ENCODE results near the gene ARID1B. TPM values are rescaled to one million over a fixed set of nuclear protein-coding genes. Genes with fewer than 3 reads are reported as not detected.

The ARID1B gene
- total and polyA plus RNA-seq, 2 of the 4 experiments (the other 2 are of a cell fraction), result 14.5 to 20.1 TPM

DNA sequence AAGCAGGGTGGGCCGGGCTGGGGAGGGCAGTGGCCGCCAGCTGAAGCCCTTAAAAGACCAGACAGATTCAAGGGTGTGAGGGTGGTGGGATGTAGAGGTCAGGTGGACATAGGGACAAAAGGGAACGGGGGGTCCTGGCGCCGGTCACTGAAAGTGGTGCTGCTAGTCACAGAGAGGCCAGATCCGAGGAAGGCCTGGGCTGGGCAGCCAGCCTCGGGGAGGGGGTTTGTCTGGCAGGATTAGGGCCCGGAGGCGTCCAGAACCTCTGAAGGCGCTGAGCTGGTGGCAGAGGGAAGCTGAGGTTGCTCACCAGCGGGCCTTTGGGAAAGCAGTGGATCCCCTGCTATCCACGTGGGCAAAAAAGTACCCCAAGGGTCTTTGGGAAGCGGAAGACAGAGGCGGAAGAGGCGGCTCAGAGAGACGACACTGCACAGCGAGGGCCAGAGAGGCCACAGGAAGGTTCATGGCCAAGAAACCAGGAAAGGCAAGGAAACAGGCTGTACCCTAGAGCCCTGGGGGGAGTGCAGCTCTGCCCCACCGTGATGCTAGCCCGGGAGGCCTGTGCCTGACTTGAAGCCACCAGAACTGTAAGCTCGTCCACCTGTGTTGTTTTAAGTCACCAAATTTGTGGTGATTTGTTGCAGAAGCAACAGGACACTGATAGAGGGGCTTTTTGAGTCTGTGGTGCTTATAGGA lies 440.2 kb downstream of the ARID1B start:
- CTCF ChIA-PET, result no interaction called here
- dilution Hi-C loops (cut with HindIII; ENCODE audit: low sequenced_read_pairs, unreplicated experiment), result no loop called here
- DNase-seq, result no peak

More for the DNA sequence above, 440.2 kb downstream of the ARID1B start:
- no peak overlapping the region for H3K4ac ChIP-seq (ENCODE audit: low read depth, low read length)
- H3K79me1 ChIP-seq (ENCODE audit: low read depth in 1 of 2, low read length in 2 of 2), result peaks cover 0 to 8% of the 10 kb centered on the region in 2 experiments; a peak in 1 of 4 replicates
- no peaks in the 10 kb centered on the region for H3K36me3 ChIP-seq (ENCODE audit: control insufficient read depth, insufficient read depth, low read length)
- H3K4me1 ChIP-seq (ENCODE audit: control insufficient read depth, insufficient read depth, low read length), result peaks cover 8% of the 10 kb centered on the region
- no peak overlapping the region for H3K4me2 ChIP-seq (ENCODE audit: low read depth, low read length)
- 86% methylated on average over 10 of the region's 20 CpGs; no CpG with 5 or more reads in 1 of the 2 experiments for WGBS, 2 experiments (ENCODE audit: extremely low coverage in 2 of 2, insufficient read length in 1 of 2)
- H2BK15ac ChIP-seq (ENCODE audit: low read depth, low read length), result no peak overlapping the region
- no peak overlapping the region for H4K5ac ChIP-seq (ENCODE audit: low read depth, low read length)
- POLR2A ChIA-PET (ENCODE audit: unreplicated experiment), result no interaction called here
- no peak for ATAC-seq (ENCODE audit: low read depth)
- H3K9me1 ChIP-seq (ENCODE audit: insufficient read depth, low read length), result peaks cover 7% of the 10 kb centered on the region
- no TSS peak for BruUV-seq (replicated peaks)
- intact Hi-C loops (cut with micrococcal nuclease), result no loop called here
- no peak overlapping the region for H3K14ac ChIP-seq (replicated peaks; ENCODE audit: low read depth, low read length)
- H2AK5ac ChIP-seq (ENCODE audit: low read depth, low read length), result no peak overlapping the region
- no peak overlapping the region for H2BK20ac ChIP-seq (ENCODE audit: low read depth, low read length)
- no peak overlapping the region for H3K18ac ChIP-seq (ENCODE audit: low read depth, low read length)
- H2AFZ ChIP-seq (replicated peaks; ENCODE audit: low read length, poor library complexity), result no peak overlapping the region
- H2AK9ac ChIP-seq (replicated peaks; ENCODE audit: low read depth, low read length, poor library complexity), result no peak overlapping the region
- TF ChIP-seq CHD1 (IDR thresholded peaks at IDR 0.05; ENCODE audit: low read depth, low read length) (no peak), RAD21 (IDR thresholded peaks at IDR 0.05; ENCODE audit: low read length) (no peak), POLR2A (IDR thresholded peaks at IDR 0.05; ENCODE audit: low read depth, low read length) (no peak), FOS (IDR thresholded peaks at IDR 0.05; ENCODE audit: low read depth, low read length) (no peak)
- H2BK120ac ChIP-seq (ENCODE audit: low read depth, low read length), result no peak overlapping the region
- H3K9me3 ChIP-seq (ENCODE audit: control insufficient read depth, insufficient read depth, low read length), result no peaks in the 10 kb centered on the region
- H2BK5ac ChIP-seq (ENCODE audit: low read depth, low read length, poor library complexity, severe bottlenecking), result no peak overlapping the region
- H3K27ac ChIP-seq (ENCODE audit: insufficient read depth, low read length), result no peak overlapping the region
- no peak overlapping the region for H3K9ac ChIP-seq (ENCODE audit: low read depth, low read length)
- H4K8ac ChIP-seq (ENCODE audit: low read depth in 2 of 2, low read length in 2 of 2), result no peak overlapping the region
- H3K27me3 ChIP-seq (ENCODE audit: control insufficient read depth, insufficient read depth, low read length), result no peaks in the 10 kb centered on the region
- H3K23ac ChIP-seq (ENCODE audit: low read depth, low read length), result no peak overlapping the region
- no peak overlapping the region for H4K91ac ChIP-seq (ENCODE audit: insufficient read depth, low read depth, low read length)
- H4K20me1 ChIP-seq (ENCODE audit: insufficient read depth, low read length), result no peaks in the 10 kb centered on the region
- in situ Hi-C loops (cut with MboI; ENCODE audit: low sequenced_read_pairs), result no loop called here
- no peak overlapping the region for H3K4me3 ChIP-seq (ENCODE audit: insufficient read depth, low read depth, low read length)
- H3K56ac ChIP-seq (ENCODE audit: extremely low read depth, insufficient read depth, low read length), result no peak overlapping the region

Measured in IMR-90 (cell line).